Stimulated activated CD8-positive, alpha-beta memory T cell treated with anti-CD3 and anti-CD28 coated beads, Interleukin-15, amount 100 ng/mL, for 4 hours (primary cell): ENCODE data around the gene LTC4S.

Experiments used
- DNase-seq, 2 donors: peaks; one replicate each; pipeline ENCODE4 v3.0.0-alpha.2; 2020; ENCODE audit warnings: low read depth in 2 of 2

Gene LTC4S

GRCh38 chr5:179806250-179807048, 12.7 kb downstream of the LTC4S start, which contains the start of gene MGAT4B:
Gene MGAT4B, minus strand, starts transcription at chr5:179806866. Its CDS starts 283 bp downstream, at chr5:179806583.
- no peak for DNase-seq

- no peak for DNase-seq
These were observed 18.5 kb downstream of the LTC4S start for GRCh38 chr5:179812135-179812825.

GRCh38 chr5:179812997-179813607, 19.3 kb downstream of the LTC4S start:
- DNase-seq = no peak

- no peak for DNase-seq
These were observed 20.3 kb downstream of the LTC4S start for GRCh38 chr5:179814090-179814489.

- no peak for DNase-seq
These were observed 21.9 kb downstream of the LTC4S start for GRCh38 chr5:179815491-179816249.

GRCh38 chr5:179816401-179816795, 22.6 kb downstream of the LTC4S start:
- no peak for DNase-seq

- no peak for DNase-seq
These were observed 23.1 kb downstream of the LTC4S start for GRCh38 chr5:179816796-179817469.

GRCh38 chr5:179817470-179817840, 23.7 kb downstream of the LTC4S start:
- DNase-seq = no peak

- DNase-seq = no peak
These were observed 24.3 kb downstream of the LTC4S start for GRCh38 chr5:179817890-179818745.

- DNase-seq = peak; percentile 76 to 77
These were observed 25.0 kb downstream of the LTC4S start for GRCh38 chr5:179818746-179819295.

- no peak for DNase-seq
These were observed 25.7 kb downstream of the LTC4S start for GRCh38 chr5:179819296-179820126.

- no peak for DNase-seq
These were observed 26.3 kb downstream of the LTC4S start for GRCh38 chr5:179820127-179820482.

- peak; percentile 50 to 70 for DNase-seq
These were observed 26.9 kb downstream of the LTC4S start, which contains the start of gene SQSTM1 for GRCh38 chr5:179820483-179821297. Gene SQSTM1, plus strand, starts transcription at chr5:179820905. Its CDS starts 32 bp downstream, at chr5:179820937.

GRCh38 chr5:179821298-179822058, 27.7 kb downstream of the LTC4S start:
- DNase-seq = peak; percentile 61 to 68

GRCh38 chr5:179822059-179822432, 28.3 kb downstream of the LTC4S start:
- DNase-seq = no peak

- no peak for DNase-seq
These were observed 28.7 kb downstream of the LTC4S start for GRCh38 chr5:179822444-179822990.
